ENCODE results near the gene UMAD1.

The UMAD1 gene

GRCh38 chr7:7769710-7770627 lies 129.4 kb downstream of the UMAD1 start:
- TF ChIP-seq TCF12 (IDR thresholded peaks at IDR 0.05; ENCODE audit: low read depth): no peak
- no peak for TF ChIP-seq NFIC (IDR thresholded peaks at IDR 0.05)
- TF ChIP-seq EP300 (IDR thresholded peaks at IDR 0.05; ENCODE audit: borderline replicate concordance): no peak
- no peak for TF ChIP-seq EGR1 (IDR thresholded peaks at IDR 0.05)
- TF ChIP-seq RAD21 (IDR thresholded peaks at IDR 0.05; ENCODE audit: low read depth): no peak
- TF ChIP-seq ZBTB7A (IDR thresholded peaks at IDR 0.05; ENCODE audit: low read depth): no peak
- no peak for TF ChIP-seq TEAD4 (IDR thresholded peaks at IDR 0.05)
- no peak for TF ChIP-seq TAF1 (IDR thresholded peaks at IDR 0.05; ENCODE audit: low read depth)

- no peak for TF ChIP-seq CREB1 (IDR thresholded peaks at IDR 0.05; ENCODE audit: low read depth)
- TF ChIP-seq EP300 (IDR thresholded peaks at IDR 0.05; ENCODE audit: borderline replicate concordance): no peak
- no peak for TF ChIP-seq RAD21 (IDR thresholded peaks at IDR 0.05; ENCODE audit: low read depth)
- TF ChIP-seq TAF1 (IDR thresholded peaks at IDR 0.05; ENCODE audit: low read depth): no peak
- no peak for TF ChIP-seq CEBPB (IDR thresholded peaks at IDR 0.05)
Observed at GRCh38 chr7:7771452-7771851, 130.9 kb downstream of the UMAD1 start.

GRCh38 chr7:7772397-7772821 lies 131.9 kb downstream of the UMAD1 start:
- TF ChIP-seq EP300 (IDR thresholded peaks at IDR 0.05; ENCODE audit: borderline replicate concordance) (no peak), MAX (IDR thresholded peaks at IDR 0.05) (no peak), CREB1 (IDR thresholded peaks at IDR 0.05; ENCODE audit: low read depth) (no peak), TCF12 (IDR thresholded peaks at IDR 0.05; ENCODE audit: low read depth) (no peak), TAF1 (IDR thresholded peaks at IDR 0.05; ENCODE audit: low read depth) (no peak), CEBPB (IDR thresholded peaks at IDR 0.05) (no peak), EGR1 (IDR thresholded peaks at IDR 0.05) (no peak), NFIC (IDR thresholded peaks at IDR 0.05) (no peak), USF1 (IDR thresholded peaks at IDR 0.05) (no peak), REST (IDR thresholded peaks at IDR 0.05; ENCODE audit: low read depth) (no peak), RAD21 (IDR thresholded peaks at IDR 0.05; ENCODE audit: low read depth) (no peak), ZBTB7A (IDR thresholded peaks at IDR 0.05; ENCODE audit: low read depth) (no peak), FOXM1 (IDR thresholded peaks at IDR 0.05; ENCODE audit: borderline replicate concordance, low read depth) (no peak)

GRCh38 chr7:7773334-7774309 lies 133.1 kb downstream of the UMAD1 start:
- TF ChIP-seq TAF1 (IDR thresholded peaks at IDR 0.05; ENCODE audit: low read depth) (no peak), NFIC (IDR thresholded peaks at IDR 0.05) (no peak), RAD21 (IDR thresholded peaks at IDR 0.05; ENCODE audit: low read depth) (no peak), FOXM1 (IDR thresholded peaks at IDR 0.05; ENCODE audit: borderline replicate concordance, low read depth) (no peak), REST (IDR thresholded peaks at IDR 0.05; ENCODE audit: low read depth) (no peak), MAX (IDR thresholded peaks at IDR 0.05) (no peak), EP300 (IDR thresholded peaks at IDR 0.05; ENCODE audit: borderline replicate concordance) (no peak), TCF12 (IDR thresholded peaks at IDR 0.05; ENCODE audit: low read depth) (no peak), YY1 (IDR thresholded peaks at IDR 0.05; ENCODE audit: low read depth) (no peak), CREB1 (IDR thresholded peaks at IDR 0.05; ENCODE audit: low read depth) (no peak), USF1 (IDR thresholded peaks at IDR 0.05) (no peak), CEBPB (IDR thresholded peaks at IDR 0.05) (no peak)

- TF ChIP-seq YY1 (IDR thresholded peaks at IDR 0.05; ENCODE audit: low read depth) (no peak), TEAD4 (IDR thresholded peaks at IDR 0.05) (no peak), CEBPB (IDR thresholded peaks at IDR 0.05) (no peak), MAX (IDR thresholded peaks at IDR 0.05) (no peak), ZBTB7A (IDR thresholded peaks at IDR 0.05; ENCODE audit: low read depth) (no peak), RAD21 (IDR thresholded peaks at IDR 0.05; ENCODE audit: low read depth) (no peak), FOXM1 (IDR thresholded peaks at IDR 0.05; ENCODE audit: borderline replicate concordance, low read depth) (no peak), REST (IDR thresholded peaks at IDR 0.05; ENCODE audit: low read depth) (no peak), USF1 (IDR thresholded peaks at IDR 0.05) (no peak), EP300 (IDR thresholded peaks at IDR 0.05; ENCODE audit: borderline replicate concordance) (no peak), NFIC (IDR thresholded peaks at IDR 0.05) (no peak), EGR1 (IDR thresholded peaks at IDR 0.05) (no peak), TAF1 (IDR thresholded peaks at IDR 0.05; ENCODE audit: low read depth) (no peak), CREB1 (IDR thresholded peaks at IDR 0.05; ENCODE audit: low read depth) (no peak), TCF12 (IDR thresholded peaks at IDR 0.05; ENCODE audit: low read depth) (no peak)
Observed at GRCh38 chr7:7779888-7780287, 139.3 kb downstream of the UMAD1 start.

Data from Ishikawa (cell line).